MM.1S (cell line): ENCODE data around the gene TMEM258.

Experiments
- DNase-seq: peaks from one replicate; pipeline ENCODE4 v3.0.0-alpha.2; 2015
- H2AFZ ChIP-seq: fragments of 300-600 bp; sonication (generic); 2 replicates; pipeline ENCODE4 v1.6.0; 2016; ENCODE audit warnings: antibody characterized with exemption, low read length
- H3F3A ChIP-seq: fragments of 300-600 bp; sonication (generic); 2 replicates; pipeline ENCODE4 v1.6.1; 2016; ENCODE audit warnings: mild to moderate bottlenecking, antibody characterized with exemption, low read length, moderate library complexity, mixed read lengths; ENCODE audit not compliant: insufficient read depth
- H3K27ac ChIP-seq: fragments of 300-600 bp; sonication (generic); 2 replicates; pipeline ENCODE4 v1.5.1; 2016; ENCODE audit warnings: mild to moderate bottlenecking, low read length
- H3K27me3 ChIP-seq: fragments of 300-600 bp; sonication (generic); replicated peaks from 2 replicates; pipeline ENCODE4 v1.6.0; 2016; ENCODE audit warnings: low read length; ENCODE audit not compliant: insufficient read depth
- H3K36me3 ChIP-seq: fragments of 300-600 bp; sonication (generic); replicated peaks from 2 replicates; pipeline ENCODE4 v1.6.1; 2016; ENCODE audit warnings: mild to moderate bottlenecking, low read length, mixed read lengths; ENCODE audit not compliant: insufficient read depth
- H3K4me1 ChIP-seq: fragments of 300-600 bp; sonication (generic); 2 replicates; pipeline ENCODE4 v1.6.1; 2016; ENCODE audit warnings: low read length, mixed read lengths
- H3K4me2 ChIP-seq: fragments of 300-600 bp; sonication (generic); 2 replicates; pipeline ENCODE4 v1.6.0; 2016; ENCODE audit warnings: low read depth, low read length
- H3K4me3 ChIP-seq: fragments of 300-600 bp; sonication (generic); 2 replicates; pipeline ENCODE4 v1.5.1; 2016; ENCODE audit warnings: low read length, mixed read lengths
- H3K79me2 ChIP-seq: fragments of 300-600 bp; sonication (generic); 2 replicates; pipeline ENCODE4 v1.6.1; 2016; ENCODE audit warnings: mixed run types, low read length, mixed read lengths
- H3K9ac ChIP-seq: fragments of 300-600 bp; sonication (generic); 2 replicates; pipeline ENCODE4 v1.6.1; 2016; ENCODE audit warnings: low read length, mixed read lengths
- H3K9me2 ChIP-seq: fragments of 300-600 bp; sonication (generic); replicated peaks from 2 replicates; pipeline ENCODE4 v1.6.1; 2016; ENCODE audit warnings: mild to moderate bottlenecking, low read length, mixed read lengths; ENCODE audit not compliant: insufficient read depth
- H3K9me3 ChIP-seq: fragments of 300-600 bp; sonication (generic); replicated peaks from 2 replicates; pipeline ENCODE4 v1.6.1; 2016; ENCODE audit warnings: mild to moderate bottlenecking, low read length, mixed read lengths; ENCODE audit not compliant: insufficient read depth
- H4K20me1 ChIP-seq: fragments of 300-600 bp; sonication (generic); 2 replicates; pipeline ENCODE4 v1.6.1; 2016; ENCODE audit warnings: mild to moderate bottlenecking, low read length, moderate library complexity, mixed read lengths; ENCODE audit not compliant: insufficient read depth
- CTCF ChIP-seq: fragments of 300-600 bp; sonication (generic); IDR thresholded peaks from 2 replicates; pipeline ENCODE4 v1.5.1; 2016; ENCODE audit warnings: antibody characterized with exemption, low read length, mixed read lengths
- EZH2 ChIP-seq: fragments of 300-600 bp; sonication (generic); optimal IDR thresholded peaks from 2 replicates; pipeline ENCODE3; 2017; ENCODE audit warnings: low read depth, mild to moderate bottlenecking, antibody characterized with exemption, low read length, mixed read lengths
- EZH2phosphoT487 ChIP-seq: fragments of 300-600 bp; sonication (generic); IDR thresholded peaks from 2 replicates; pipeline ENCODE4 v1.6.1; 2018; ENCODE audit warnings: antibody characterized with exemption, low read length

TMEM258 gene

GRCh38 chr11:61826930-61827570 is 34.7 kb upstream of the TMEM258 start:
- Histone ChIP-seq H2AFZ (no peak overlapping the region), H3K9me2 (no peaks in the 10 kb centered on the region), H3K9me3 (no peaks in the 10 kb centered on the region), H3K4me2 (no peak overlapping the region), H3K27me3 (peaks cover 41% of the 10 kb centered on the region), H3K79me2 (no peaks in the 10 kb centered on the region), H3K9ac (no peak overlapping the region), H3K4me1 (0 out of 2 replicates have a peak, but pooled peaks cover 3% of the 10 kb centered on the region), H3K36me3 (no peaks in the 10 kb centered on the region), H3F3A (no peaks in the 10 kb centered on the region), H3K27ac (no peak overlapping the region), H3K4me3 (no peak overlapping the region), H4K20me1 (no peaks in the 10 kb centered on the region)
- no peak for DNase-seq
- TF ChIP-seq EZH2phosphoT487 (no peak), CTCF (no peak), EZH2 (no peak)

- no peak overlapping the region for H3K4me3 ChIP-seq
- TF ChIP-seq CTCF (no peak), EZH2phosphoT487 (no peak), EZH2 (no peak)
- no peaks in the 10 kb centered on the region for H3K9me2 ChIP-seq
- H3K4me1 ChIP-seq, result no peaks in the 10 kb centered on the region
- H3F3A ChIP-seq, result peaks cover 18% of the 10 kb centered on the region
- no peaks in the 10 kb centered on the region for H3K36me3 ChIP-seq
- no peaks in the 10 kb centered on the region for H3K9me3 ChIP-seq
- no peaks in the 10 kb centered on the region for H4K20me1 ChIP-seq
- 0 out of 2 replicates have a peak, but pooled peaks cover 4% of the 10 kb centered on the region for H3K27me3 ChIP-seq
- no peaks in the 10 kb centered on the region for H3K79me2 ChIP-seq
- H3K9ac ChIP-seq, result no peak overlapping the region
- no peak overlapping the region for H3K27ac ChIP-seq
- DNase-seq, result no peak
- H3K4me2 ChIP-seq, result no peak overlapping the region
- no peak overlapping the region for H2AFZ ChIP-seq
These were observed 27.8 kb upstream of the TMEM258 start for GRCh38 chr11:61820174-61820573.

GRCh38 chr11:61817471-61818202 is 25.2 kb upstream of the TMEM258 start:
- Histone ChIP-seq H3K27ac (no peak overlapping the region), H3K9ac (peak overlapping the region; percentile 86; the same call in 1 of the 2 replicates)

More at GRCh38 chr11:61817471-61818202, 25.2 kb upstream of the TMEM258 start:
- TF ChIP-seq EZH2phosphoT487, result no peak
- TF ChIP-seq EZH2, result no peak
- H3K27me3 ChIP-seq, result 0 out of 2 replicates have a peak, but pooled peaks cover 4% of the 10 kb centered on the region
- H3K4me3 ChIP-seq, result peak overlapping the region; percentile 78; the same call in 1 of the 2 replicates
- H3K4me2 ChIP-seq, result peak overlapping the region; percentile 99; the same call in 1 of the 2 replicates
- H2AFZ ChIP-seq, result 0 out of 2 replicates have a peak overlapping the region, but pooled peaks have one; percentile 53
- DNase-seq, result no peak
- no peaks in the 10 kb centered on the region for H3K36me3 ChIP-seq
- no peaks in the 10 kb centered on the region for H3K4me1 ChIP-seq
- H3K9me3 ChIP-seq, result no peaks in the 10 kb centered on the region
- no peaks in the 10 kb centered on the region for H3K79me2 ChIP-seq
- H3K9me2 ChIP-seq, result no peaks in the 10 kb centered on the region
- H4K20me1 ChIP-seq, result no peaks in the 10 kb centered on the region
- H3F3A ChIP-seq, result peaks cover 18% of the 10 kb centered on the region
